ENCODE measurements around the gene SH3RF1. TPM values are rescaled to one million over a fixed set of nuclear protein-coding genes. Genes with fewer than 3 reads are reported as not detected.
"Not testable (repeated sequence)": the region's sequence is repeated elsewhere in the genome, so short reads cannot be mapped to it uniquely, and the experiment has no call there.

Gene SH3RF1
- total RNA-seq, 1 donor from 2014 or later, result 11.2 TPM

GRCh38 chr4:169225812-169226211, 44.9 kb downstream of the SH3RF1 start:
- peak; percentile 64 for DNase-seq

GRCh38 chr4:169225058-169225751, 45.6 kb downstream of the SH3RF1 start:
- DNase-seq, result peak; percentile 86

GRCh38 chr4:169222761-169223160, 48.0 kb downstream of the SH3RF1 start:
- DNase-seq, result no peak

DNA sequence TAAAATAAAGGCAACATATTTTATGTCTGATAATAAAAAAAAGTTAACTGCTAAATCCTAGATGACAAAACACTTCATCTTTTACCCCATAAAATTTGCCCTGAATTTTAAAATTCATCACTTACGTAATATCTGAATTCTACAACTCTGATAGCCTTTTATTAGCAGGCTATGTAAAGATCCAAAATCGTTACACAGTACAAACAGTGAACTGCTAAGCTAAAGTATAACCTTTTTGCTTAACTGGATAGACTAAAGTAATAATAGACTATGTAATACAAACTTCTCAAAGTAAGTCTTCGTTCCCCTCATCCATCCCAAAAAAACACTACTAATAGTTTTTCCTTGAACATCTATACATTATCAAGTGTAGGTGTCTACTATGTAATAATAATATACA, 49.1 kb downstream of the SH3RF1 start:
- no peak for DNase-seq

DNA sequence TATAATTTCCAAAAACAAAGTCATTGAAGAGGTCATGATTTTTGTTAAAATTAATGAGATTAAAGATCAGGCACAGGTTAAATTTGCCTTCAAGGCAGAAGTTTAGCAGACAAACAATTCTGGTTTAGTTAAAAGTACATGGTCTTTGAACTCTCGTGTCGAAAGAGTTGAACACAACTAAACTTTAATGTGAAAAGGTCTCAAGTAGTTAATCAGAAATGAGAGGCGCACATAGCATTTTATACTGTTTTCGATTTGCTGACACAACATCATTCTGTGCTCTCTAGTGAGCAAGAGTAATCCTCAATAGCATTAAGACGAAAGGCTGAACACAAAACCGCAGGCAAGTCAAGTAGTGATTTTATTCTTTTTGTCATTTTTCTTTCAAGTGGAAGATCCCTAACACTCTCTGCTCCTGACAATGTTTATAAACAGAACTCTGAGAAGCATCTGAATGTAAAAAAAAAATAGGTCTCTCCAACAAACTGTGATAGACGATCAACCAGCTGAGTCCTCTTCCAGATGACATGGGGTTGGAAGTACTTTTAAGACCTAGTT, 49.8 kb downstream of the SH3RF1 start:
- DNase-seq, result no peak

GRCh38 chr4:169220447-169220846, 50.3 kb downstream of the SH3RF1 start:
- no peak for DNase-seq

DNA sequence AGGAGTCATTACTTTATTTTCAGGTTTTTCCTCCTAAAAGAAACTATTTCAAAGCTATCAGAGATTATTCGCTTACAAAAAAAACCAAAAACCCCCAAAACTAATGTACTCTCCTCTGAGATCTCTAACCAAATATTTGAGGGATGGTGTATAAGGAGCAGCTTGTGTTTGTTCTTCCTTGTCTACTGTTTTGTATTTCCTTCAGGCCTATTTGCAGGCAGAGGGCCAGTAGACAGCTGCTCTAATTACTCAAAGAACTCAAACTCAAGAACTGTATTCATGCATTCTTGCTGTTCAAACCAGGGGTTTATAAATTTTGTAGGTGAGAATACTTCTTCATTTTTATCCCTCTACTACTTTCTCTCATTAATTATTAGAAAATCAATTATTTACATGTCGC, 51.3 kb downstream of the SH3RF1 start:
- DNase-seq, result no peak

GRCh38 chr4:169215656-169216055, 55.1 kb downstream of the SH3RF1 start:
- no peak for DNase-seq

DNA sequence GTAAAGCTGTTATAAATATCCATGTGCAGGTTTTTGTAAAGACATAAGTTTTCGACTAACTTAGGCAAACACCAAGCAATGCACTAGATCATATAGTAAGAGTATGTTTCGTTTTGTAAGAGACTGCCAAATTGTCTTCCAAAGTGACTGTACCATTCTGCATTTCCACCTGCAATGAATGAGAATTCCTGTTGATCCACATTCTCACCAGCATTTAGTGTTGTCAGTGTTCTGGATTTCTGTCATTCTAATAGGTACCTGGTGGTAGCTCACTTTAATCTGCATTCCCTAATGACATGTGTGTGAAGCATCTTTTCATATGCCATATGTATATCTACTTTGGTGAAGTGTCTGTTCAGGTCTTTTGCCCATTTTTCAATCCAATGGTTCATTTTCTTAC, 57.8 kb downstream of the SH3RF1 start:
- no peak for DNase-seq

DNA sequence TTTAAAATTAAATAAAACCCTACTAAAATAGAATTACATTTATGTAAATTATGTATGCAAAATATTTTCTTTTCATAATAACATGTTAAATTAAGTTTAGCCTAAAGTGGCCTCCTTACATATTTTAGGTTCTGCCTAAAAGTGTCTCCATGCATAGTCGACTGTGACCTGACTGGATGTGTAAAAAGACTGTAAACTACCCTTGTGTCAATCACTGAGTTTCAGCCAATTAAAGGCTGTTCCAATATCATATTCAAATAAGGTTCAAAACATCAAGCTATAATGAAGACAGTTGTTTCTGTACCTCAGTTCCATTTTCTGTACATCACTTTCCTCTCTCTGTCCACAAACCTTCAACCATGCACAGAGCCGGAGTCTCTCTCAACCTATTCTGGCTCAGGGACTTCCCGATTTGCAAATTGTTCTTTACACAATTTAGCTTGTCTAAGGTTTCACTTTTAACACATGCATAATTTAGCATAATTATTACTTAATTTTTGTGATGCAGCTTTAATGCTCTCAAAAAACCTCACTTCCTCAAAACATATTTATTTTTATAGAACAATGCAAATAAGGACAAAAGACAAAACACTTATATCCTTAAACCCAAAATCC, 60.1 kb downstream of the SH3RF1 start:
- DNase-seq, result no peak

DNA sequence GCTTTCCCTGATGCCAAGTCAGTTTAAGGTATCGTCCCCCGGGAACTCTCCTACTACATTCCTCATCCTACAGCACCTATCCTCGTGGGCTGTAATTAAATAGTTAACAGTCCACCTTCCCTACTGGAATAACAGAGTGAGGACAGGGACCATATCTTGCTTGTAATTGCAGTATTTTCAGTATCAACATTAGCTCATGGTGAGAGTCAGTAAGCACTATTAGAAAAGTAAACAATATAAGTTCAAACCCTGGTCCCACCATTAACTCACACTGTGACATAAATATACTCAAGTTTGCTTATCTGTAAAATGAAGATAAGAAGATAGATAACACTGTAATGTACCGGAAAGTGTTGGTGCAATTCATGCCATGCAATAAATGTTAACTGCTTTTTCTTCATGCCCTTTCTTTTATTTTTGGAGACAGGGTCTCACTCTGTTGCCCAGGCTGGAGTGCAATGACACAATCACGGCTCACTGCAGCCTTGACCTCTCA, 61.3 kb downstream of the SH3RF1 start:
- DNase-seq, result no peak

- no peak for DNase-seq
Measured at GRCh38 chr4:169208516-169208915, 62.2 kb downstream of the SH3RF1 start.

DNA sequence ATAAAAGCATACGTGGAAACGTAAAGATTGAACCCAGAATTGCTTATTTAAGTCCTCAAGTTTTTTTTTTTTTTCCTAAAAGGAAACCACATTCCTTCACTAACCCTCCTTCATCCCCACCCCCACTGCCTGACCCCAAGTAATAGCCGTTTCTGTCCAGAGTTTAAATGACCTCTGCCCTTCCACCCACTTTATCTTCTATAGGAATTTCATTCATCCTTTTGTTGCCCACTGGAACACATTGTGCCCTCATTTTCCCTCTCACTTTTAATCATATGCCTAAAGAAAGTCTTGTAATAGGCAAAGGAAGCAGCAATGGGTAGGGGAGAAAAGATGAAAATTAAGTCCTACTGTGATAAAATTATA, 62.7 kb downstream of the SH3RF1 start:
- no peak for DNase-seq

DNA sequence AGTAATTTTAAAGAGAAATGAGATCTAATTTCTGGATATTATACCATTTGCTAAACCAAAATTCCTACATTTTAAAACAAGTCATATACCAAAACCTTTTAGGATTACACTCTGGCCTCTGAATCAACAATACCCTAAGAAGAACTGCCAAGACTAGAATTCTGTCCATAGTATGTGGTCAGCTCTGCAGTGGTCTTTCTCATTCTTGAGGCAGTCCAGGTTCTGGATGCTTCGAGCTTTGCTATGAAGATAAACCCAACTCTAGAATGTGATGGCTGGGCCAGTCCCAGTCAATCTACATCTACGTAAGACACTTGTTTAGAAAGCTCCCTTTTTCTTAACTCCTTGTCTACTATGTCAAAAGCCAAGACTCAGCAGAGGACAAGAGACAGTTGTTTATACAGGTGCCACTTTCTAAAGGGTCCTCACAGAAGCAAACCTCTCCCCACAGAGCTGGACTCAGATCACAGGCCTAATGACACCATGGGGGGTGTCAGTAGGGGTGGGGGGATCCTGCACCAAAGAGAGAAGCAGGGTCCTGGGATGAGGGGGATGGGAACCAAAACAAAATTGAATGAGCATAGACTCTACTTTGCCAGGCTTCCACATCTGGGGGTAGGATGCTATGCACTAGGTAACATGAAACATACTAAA, 63.2 kb downstream of the SH3RF1 start:
- no peak for DNase-seq

DNA sequence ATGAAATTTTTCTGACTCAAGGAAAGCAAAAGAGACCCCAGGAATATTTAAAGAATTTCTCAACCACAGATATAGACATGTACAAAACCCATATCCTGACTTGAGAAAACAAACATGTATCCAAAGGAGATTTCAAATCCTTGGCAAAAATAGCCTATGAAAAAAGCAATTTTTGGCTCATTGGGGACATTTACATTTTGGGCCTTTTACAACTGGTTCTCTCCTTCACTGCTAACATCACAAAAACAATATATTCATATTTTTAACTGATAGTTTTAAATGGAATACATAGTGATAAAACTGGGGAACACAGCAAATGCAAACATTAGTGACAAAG, 65.0 kb downstream of the SH3RF1 start:
- DNase-seq, result no peak

- DNase-seq, result no peak
Measured at GRCh38 chr4:169205075-169205743, 65.5 kb downstream of the SH3RF1 start.

- DNase-seq, result no peak
Measured at GRCh38 chr4:169203891-169204290, 66.9 kb downstream of the SH3RF1 start.

DNA sequence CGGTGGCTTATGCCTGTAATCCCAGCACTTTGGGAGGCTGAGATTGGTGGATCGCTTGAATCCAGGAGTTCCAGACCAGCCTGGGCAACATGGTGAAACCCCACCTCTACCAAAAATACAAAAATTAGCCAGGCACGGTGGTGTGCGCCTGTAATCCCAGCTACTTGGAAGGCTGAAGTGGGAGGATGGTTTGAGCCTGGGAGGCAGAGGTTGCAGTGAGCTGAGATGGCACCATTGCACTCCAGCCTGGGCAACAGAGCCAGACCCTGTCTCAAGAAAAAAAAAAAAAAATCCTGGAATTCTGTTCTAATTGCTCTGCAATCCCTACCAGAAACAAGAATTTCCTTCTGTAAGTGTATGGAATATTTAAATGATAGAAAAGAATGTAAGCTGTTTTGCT, 67.5 kb downstream of the SH3RF1 start:
- not testable (repeated sequence) for DNase-seq

DNA sequence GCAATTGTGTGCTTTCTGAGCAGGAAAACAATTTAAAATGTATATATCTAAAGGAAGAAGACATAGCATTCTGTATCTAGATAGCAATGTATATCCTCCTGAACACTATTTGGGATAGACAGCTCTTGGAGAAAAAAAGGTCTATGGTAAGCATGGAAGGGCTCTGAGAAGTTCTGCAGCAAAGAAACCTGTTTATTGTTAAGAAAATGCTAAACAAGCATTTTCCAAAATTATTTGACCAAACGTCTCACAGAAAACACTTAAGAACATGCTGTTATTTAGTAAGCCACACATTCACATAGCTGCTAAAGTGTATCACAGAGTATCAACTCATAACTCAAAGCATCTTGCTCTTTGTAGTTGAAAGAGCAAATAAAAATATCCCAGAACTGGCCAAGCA, 67.9 kb downstream of the SH3RF1 start:
- no peak for DNase-seq

DNA sequence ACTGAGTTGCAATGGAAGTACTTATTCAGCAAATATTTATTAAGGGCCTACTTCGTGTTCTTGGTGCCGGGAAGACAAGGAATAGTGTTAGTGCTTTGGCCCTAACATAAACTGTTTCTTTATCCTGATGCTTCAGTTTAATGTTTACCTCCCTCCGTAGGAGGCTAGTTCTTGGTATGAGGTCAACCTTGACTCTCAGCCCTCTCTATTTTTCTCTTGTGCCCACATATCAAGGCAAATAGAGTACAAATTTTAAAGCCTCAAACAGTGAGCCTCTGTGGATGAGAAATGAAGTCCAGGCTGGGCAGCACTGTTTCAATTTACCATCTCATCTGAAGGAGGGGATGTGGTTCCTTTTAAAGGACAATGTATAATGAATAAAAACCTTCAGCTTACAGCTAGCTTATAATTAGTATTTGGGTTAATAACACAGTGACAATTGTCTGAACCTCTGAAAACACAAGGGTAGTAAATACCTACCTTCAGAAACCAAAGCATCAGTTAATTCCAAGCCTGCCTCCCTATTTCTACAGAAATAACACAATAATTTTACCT, 68.5 kb downstream of the SH3RF1 start:
- DNase-seq, result no peak

GRCh38 chr4:169201222-169202144, 69.3 kb downstream of the SH3RF1 start:
- peak; percentile 68 for DNase-seq
